ENCODE data around the gene PCDHB8. TPM values are rescaled to one million over a fixed set of nuclear protein-coding genes. Genes with fewer than 3 reads are reported as not detected.
"Not testable (repeated sequence)": the region's sequence is repeated elsewhere in the genome, so short reads cannot be mapped to it uniquely, and the experiment has no call there.

Gene PCDHB8
- polyA plus RNA-seq, 3 donors, result not detected

- Mint-ChIP-seq H3K36me3 (peaks cover 0 to 2% of the 10 kb centered on the region in 2 donors), H3K4me3 (no peak overlapping the region), H3K4me1 (no peaks in the 10 kb centered on the region), H3K27ac (no peak overlapping the region), H3K27me3 (ENCODE audit: low read depth in 3 of 3) (peaks cover 2 to 15% (median 10%) of the 10 kb centered on the region in 3 donors), H3K9me3 (peaks cover 23 to 39% (median 32%) of the 10 kb centered on the region in 7 donors)
- peaks cover 8 to 9% of the 10 kb centered on the region in 2 donors for H3K27me3 ChIP-seq (ENCODE audit: control insufficient read depth in 2 of 2, insufficient read depth in 2 of 2, low read length in 2 of 2)
- DNase-seq, result no peak
- H3K9ac ChIP-seq (ENCODE audit: insufficient read depth, low read length, poor library complexity, severe bottlenecking), result no peak overlapping the region
- H3K79me2 ChIP-seq (ENCODE audit: insufficient read depth, low read length), result no peaks in the 10 kb centered on the region
- H3K27ac ChIP-seq (ENCODE audit: low read depth in 1 of 2, low read length in 2 of 2), result no peak overlapping the region
- no peaks in the 10 kb centered on the region for H3K36me3 ChIP-seq (replicated peaks in 1 of 2; ENCODE audit: control insufficient read depth in 1 of 2, insufficient read depth in 2 of 2, low read length in 2 of 2)
- H2AFZ ChIP-seq (ENCODE audit: insufficient read depth, low read depth, low read length, poor library complexity, severe bottlenecking), result no peak overlapping the region
- peaks cover 47 to 66% of the 10 kb centered on the region in 2 donors for H3K9me3 ChIP-seq (replicated peaks in 1 of 2; ENCODE audit: control insufficient read depth in 1 of 2, insufficient read depth in 1 of 2, low read length in 2 of 2)
- WGBS (ENCODE audit: insufficient coverage), result no CpG with 5 or more reads among the region's 1 CpG
- intact Hi-C loops (cut with micrococcal nuclease), result no loop called here
- no peaks in the 10 kb centered on the region for H3K4me1 ChIP-seq (ENCODE audit: control insufficient read depth in 1 of 2, insufficient read depth in 2 of 2, low read length in 2 of 2)
- TF ChIP-seq CTCF (IDR thresholded peaks at IDR 0.05), result no peak
- H3K4me2 ChIP-seq (replicated peaks; ENCODE audit: extremely low read depth, low read length, poor library complexity, severe bottlenecking), result no peak overlapping the region
- no peaks in the 10 kb centered on the region for H4K20me1 ChIP-seq (ENCODE audit: insufficient read depth, low read length)
- no peak overlapping the region for H3K4me3 ChIP-seq (replicated peaks in 1 of 3; ENCODE audit: low read depth in 2 of 3, low read length in 3 of 3)
Measured at GRCh38 chr5:141175933-141176332, 1.7 kb upstream of the PCDHB8 start.

DNA sequence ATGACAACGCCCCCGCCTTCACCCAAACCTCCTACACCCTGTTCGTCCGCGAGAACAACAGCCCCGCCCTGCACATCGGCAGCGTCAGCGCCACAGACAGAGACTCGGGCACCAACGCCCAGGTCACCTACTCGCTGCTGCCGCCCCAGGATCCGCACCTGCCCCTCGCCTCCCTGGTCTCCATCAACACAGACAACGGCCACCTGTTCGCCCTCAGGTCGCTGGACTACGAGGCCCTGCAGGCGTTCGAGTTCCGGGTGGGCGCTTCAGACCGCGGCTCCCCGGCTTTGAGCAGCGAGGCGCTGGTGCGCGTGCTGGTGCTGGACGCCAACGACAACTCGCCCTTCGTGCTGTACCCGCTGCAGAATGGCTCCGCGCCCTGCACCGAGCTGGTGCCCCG lies 1.8 kb downstream of the PCDHB8 start:
- intact Hi-C loops (cut with micrococcal nuclease); H3K36me3 ChIP-seq (replicated peaks in 1 of 2; ENCODE audit: control insufficient read depth in 1 of 2, insufficient read depth in 2 of 2, low read length in 2 of 2); H3K36me3 Mint-ChIP-seq; H3K79me2 ChIP-seq (ENCODE audit: insufficient read depth, low read length); H3K4me3 ChIP-seq (replicated peaks in 1 of 3; ENCODE audit: low read depth in 2 of 3, low read length in 3 of 3); H3K9ac ChIP-seq (ENCODE audit: insufficient read depth, low read length, poor library complexity, severe bottlenecking); H2AFZ ChIP-seq (ENCODE audit: insufficient read depth, low read depth, low read length, poor library complexity, severe bottlenecking); DNase-seq; H3K4me1 Mint-ChIP-seq; H3K4me2 ChIP-seq (replicated peaks; ENCODE audit: extremely low read depth, low read length, poor library complexity, severe bottlenecking); H3K27ac Mint-ChIP-seq; H3K4me1 ChIP-seq (ENCODE audit: control insufficient read depth in 1 of 2, insufficient read depth in 2 of 2, low read length in 2 of 2); H3K4me3 Mint-ChIP-seq; H4K20me1 ChIP-seq (ENCODE audit: insufficient read depth, low read length); H3K27ac ChIP-seq (ENCODE audit: low read depth in 1 of 2, low read length in 2 of 2): not testable (repeated sequence)
- WGBS (ENCODE audit: insufficient coverage), result 52% methylated on average over 8 of the region's 39 CpGs
- Histone ChIP-seq H3K9me3 (replicated peaks in 1 of 2; ENCODE audit: control insufficient read depth in 1 of 2, insufficient read depth in 1 of 2, low read length in 2 of 2) (peaks cover 46 to 65% of the 10 kb centered on the region in 2 donors), H3K27me3 (ENCODE audit: control insufficient read depth in 2 of 2, insufficient read depth in 2 of 2, low read length in 2 of 2) (peaks cover 8 to 16% of the 10 kb centered on the region in 2 donors)
- peaks cover 2 to 25% (median 9%) of the 10 kb centered on the region in 3 donors for H3K27me3 Mint-ChIP-seq (ENCODE audit: low read depth in 3 of 3)
- peaks cover 14 to 35% (median 32%) of the 10 kb centered on the region in 7 donors for H3K9me3 Mint-ChIP-seq

- H4K20me1 ChIP-seq (ENCODE audit: insufficient read depth, low read length); DNase-seq; H3K79me2 ChIP-seq (ENCODE audit: insufficient read depth, low read length); H2AFZ ChIP-seq (ENCODE audit: insufficient read depth, low read depth, low read length, poor library complexity, severe bottlenecking); intact Hi-C loops (cut with micrococcal nuclease); H3K4me3 ChIP-seq (replicated peaks in 1 of 3; ENCODE audit: low read depth in 2 of 3, low read length in 3 of 3); H3K36me3 Mint-ChIP-seq; H3K9ac ChIP-seq (ENCODE audit: insufficient read depth, low read length, poor library complexity, severe bottlenecking); H3K4me1 ChIP-seq (ENCODE audit: control insufficient read depth in 1 of 2, insufficient read depth in 2 of 2, low read length in 2 of 2); H3K27ac ChIP-seq (ENCODE audit: low read depth in 1 of 2, low read length in 2 of 2); H3K36me3 ChIP-seq (replicated peaks in 1 of 2; ENCODE audit: control insufficient read depth in 1 of 2, insufficient read depth in 2 of 2, low read length in 2 of 2); H3K4me2 ChIP-seq (replicated peaks; ENCODE audit: extremely low read depth, low read length, poor library complexity, severe bottlenecking); H3K4me1 Mint-ChIP-seq; H3K27ac Mint-ChIP-seq; H3K4me3 Mint-ChIP-seq: not testable (repeated sequence)
- peaks cover 45 to 60% of the 10 kb centered on the region in 2 donors for H3K9me3 ChIP-seq (replicated peaks in 1 of 2; ENCODE audit: control insufficient read depth in 1 of 2, insufficient read depth in 1 of 2, low read length in 2 of 2)
- peaks cover 8 to 20% of the 10 kb centered on the region in 2 donors for H3K27me3 ChIP-seq (ENCODE audit: control insufficient read depth in 2 of 2, insufficient read depth in 2 of 2, low read length in 2 of 2)
- Mint-ChIP-seq H3K9me3 (peaks cover 14 to 38% (median 31%) of the 10 kb centered on the region in 7 donors), H3K27me3 (ENCODE audit: low read depth in 3 of 3) (peaks cover 4 to 28% (median 12%) of the 10 kb centered on the region in 3 donors)
- WGBS (ENCODE audit: insufficient coverage), result 34% methylated on average over 16 of the region's 32 CpGs
Measured at GRCh38 chr5:141179876-141180275, 2.3 kb downstream of the PCDHB8 start.
